HG02642 (cell line): Measurements from ENCODE around the gene APOC4.
A peak's percentile ranks its signal among the peaks of the same experiment; 100 is the strongest.
"Not testable (repeated sequence)": the region's sequence is repeated elsewhere in the genome, so short reads cannot be mapped to it uniquely, and the experiment has no call there.

Experiments
- ATAC-seq: cut with Tn5 transposase; IDR thresholded peaks from one replicate; pipeline ENCODE4 v1.9.1; 2021; ENCODE audit warnings: mild to moderate bottlenecking; ENCODE audit not compliant: unreplicated experiment, poor library complexity

The APOC4 gene

DNA sequence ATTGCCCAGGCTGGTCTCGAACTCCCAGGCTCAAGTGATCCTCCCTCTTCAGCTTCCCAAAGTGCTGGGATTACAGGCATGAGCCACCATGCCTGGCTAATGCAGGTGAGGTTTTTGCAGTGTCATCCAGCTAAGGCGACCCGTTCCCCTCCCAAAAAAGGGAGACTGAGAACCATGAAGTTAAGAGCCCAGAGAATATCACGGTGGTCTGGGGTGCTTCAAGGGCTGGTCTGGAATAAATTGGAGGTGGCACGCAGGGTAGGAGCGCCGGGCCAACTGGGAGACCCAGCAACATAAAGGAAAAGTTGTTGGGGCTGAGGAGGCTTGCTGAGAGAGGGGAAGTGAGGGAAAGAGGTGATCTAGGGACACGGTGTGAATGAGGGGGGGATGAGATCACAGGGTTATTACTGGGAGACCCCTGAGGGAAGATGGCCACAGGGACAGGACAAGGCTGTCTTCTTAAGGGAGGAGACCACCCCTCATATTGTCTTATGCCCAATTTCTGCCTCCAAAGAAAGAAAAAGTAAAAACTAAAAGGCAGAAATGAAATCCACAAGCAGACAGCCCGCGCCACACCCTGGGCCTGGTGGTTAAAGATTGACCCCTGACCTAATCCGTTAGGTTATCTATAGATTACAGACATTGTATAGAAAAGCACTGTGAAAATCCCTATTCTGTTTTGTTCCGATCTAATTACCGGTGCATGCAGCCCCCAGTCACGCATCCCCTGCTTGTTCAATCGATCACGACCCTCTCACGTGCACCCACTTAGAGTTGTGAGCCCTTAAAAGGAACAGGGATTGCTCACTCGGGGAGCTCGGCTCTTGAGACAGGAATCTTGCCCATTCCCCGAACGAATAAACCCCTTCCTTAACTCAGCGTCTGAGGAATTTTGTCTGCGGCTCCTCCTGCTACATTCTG is 28.3 kb upstream of the APOC4 start:
- ATAC-seq: not testable (repeated sequence)

DNA sequence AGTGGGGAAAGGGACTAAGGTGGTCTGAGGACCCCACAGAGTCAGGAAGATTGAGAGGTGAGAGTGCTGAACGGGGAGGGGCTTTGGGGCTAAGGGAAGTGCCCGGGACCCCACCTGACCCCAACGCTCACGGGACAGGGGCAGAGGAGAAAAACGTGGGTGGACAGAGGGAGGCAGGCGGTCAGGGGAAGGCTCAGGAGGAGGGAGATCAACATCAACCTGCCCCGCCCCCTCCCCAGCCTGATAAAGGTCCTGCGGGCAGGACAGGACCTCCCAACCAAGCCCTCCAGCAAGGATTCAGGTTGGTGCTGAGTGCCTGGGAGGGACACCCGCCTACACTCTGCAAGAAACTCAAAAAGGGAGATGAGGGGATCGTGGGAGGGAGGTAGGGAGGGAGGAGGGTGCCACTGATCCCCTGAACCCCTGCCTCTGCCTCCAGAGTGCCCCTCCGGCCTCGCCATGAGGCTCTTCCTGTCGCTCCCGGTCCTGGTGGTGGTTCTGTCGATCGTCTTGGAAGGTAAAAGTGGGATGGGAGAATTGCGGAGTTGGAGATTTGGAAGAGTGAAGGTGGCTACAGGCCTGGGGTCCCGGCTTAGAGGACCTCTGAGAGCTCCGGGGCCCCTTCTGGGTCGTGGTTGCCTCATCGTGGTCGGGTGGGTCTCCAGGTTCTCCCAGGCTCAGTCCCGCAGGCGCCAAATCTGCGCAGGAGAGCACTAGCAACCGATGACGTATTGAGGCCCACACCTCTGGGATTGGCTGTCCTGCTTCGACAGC is 27.4 kb upstream of the APOC4 start, which contains the start of gene APOC1:
Gene APOC1, plus strand, starts transcription at position 176 of the 774 bp plus-strand sequence. Its CDS starts 284 bp downstream, at position 460.
- peak; percentile 97 for ATAC-seq

DNA sequence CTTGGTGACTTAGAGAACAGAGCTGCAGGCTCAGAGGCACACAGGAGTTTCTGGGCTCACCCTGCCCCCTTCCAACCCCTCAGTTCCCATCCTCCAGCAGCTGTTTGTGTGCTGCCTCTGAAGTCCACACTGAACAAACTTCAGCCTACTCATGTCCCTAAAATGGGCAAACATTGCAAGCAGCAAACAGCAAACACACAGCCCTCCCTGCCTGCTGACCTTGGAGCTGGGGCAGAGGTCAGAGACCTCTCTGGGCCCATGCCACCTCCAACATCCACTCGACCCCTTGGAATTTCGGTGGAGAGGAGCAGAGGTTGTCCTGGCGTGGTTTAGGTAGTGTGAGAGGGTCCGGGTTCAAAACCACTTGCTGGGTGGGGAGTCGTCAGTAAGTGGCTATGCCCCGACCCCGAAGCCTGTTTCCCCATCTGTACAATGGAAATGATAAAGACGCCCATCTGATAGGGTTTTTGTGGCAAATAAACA is 17.8 kb upstream of the APOC4 start:
- no peak for ATAC-seq

DNA sequence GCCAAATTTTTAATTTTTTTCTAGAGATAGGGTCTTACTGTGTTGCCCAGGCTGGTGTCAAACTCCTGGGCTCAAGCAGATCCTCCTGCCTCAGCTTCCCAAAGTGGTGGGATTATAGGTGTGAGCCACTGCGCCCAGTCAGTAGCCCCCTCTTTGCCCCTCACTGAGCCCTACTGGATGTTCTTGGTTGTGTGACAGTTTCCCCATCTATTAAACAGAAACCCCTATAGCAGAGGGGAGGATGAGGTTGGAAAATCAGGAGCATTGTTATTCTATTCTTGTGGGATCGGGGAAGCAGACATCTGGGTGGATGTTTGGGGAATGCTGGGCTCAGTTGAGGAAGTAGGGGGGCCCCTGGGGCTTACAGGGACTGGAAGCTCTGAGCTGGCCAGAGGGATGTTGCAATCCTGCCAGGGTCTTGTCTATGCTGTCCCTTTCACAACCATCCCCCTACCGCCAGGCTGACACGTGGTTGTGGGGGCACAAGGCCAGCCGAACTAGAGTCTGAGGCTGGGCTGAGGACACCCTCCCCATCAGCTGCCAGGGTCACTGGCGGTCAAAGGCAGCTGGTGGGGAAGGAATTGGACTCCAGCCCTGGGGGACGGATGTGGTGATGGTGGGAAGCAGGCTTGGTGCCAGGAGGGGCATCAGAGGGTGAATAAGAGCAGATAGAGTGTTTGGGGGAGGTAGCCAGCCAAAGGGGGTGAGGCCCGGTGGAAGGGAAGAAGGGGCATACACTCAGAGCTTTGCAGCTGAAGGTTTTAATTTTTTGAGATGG is 16.7 kb upstream of the APOC4 start:
- no peak for ATAC-seq

DNA sequence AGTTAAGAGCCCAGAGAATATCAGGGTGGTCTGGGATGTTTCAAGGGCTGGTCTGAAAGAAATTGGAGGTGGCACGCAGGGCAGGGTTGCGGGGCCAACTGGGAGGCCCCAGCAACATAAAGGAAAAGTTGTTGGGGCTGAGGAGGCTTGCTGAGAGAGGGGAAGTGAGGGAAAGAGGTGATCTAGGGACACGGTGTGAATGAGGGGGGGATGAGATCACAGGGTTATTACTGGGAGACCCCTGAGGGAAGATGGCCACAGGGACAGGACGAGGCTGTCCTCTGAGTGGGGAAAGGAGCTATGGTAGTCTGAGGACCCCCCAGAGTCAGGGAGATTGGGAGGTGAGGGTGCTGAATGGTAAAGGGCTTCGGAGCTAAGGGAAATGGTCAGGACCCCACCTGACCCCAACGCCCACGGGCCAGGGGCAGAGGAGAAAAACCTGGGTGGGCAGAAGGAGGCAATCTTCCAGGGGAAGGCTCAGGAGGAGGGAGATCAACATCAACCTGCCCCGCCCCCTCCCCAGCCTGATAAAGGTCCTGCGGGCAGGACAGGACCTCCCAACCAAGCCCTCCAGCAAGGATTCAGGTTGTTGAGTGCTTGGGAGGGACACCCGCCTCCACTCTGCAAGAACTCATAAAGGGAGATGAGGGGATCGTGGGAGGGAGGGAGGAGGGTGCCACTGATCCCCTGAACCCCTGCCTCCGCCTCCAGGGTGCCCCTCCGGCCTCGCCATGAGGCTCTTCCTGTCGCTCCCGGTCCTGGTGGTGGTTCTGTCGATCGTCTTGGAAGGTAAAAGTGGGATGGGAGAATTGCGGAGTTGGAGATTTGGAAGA is 15.6 kb upstream of the APOC4 start:
- ATAC-seq: peak; percentile 11

DNA sequence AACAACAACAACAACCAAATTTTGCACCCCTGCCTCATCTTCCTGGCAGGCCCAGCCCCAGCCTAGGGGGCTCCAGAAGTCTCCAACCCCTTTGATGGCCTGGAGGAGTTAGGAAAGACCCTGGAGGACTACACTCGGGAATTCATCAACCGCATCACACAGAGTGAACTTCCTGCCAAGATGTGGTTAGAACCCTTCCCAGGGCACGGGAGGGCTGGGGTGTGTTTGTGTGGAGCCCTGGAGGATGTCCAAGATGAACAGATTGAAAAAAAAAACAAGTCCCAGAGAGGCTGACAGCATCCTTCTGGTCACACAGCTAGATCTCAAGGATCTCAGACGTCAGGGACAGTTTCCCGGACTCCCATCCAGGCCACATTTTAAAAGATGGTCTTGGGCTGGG is 14.3 kb upstream of the APOC4 start:
- ATAC-seq: no peak

DNA sequence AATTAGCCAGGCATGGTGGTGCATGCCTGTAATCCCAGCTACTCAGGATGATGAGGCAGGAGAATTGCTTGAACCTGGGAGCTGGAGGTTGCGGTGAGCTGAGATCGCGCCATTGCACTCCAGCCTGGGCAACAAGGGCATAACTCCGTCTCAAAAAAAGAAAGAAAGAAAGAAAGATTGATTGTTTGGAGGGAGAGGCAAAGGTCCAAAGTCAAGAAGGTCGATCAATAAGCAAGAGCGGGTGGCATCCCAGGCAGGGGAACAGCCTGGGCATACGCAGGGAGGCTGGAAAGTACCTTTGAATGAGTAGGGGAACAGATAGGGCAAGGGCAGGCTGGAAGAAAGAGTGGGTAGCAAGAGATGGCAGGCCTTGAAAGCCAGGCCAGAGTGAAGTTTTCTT is 11.9 kb upstream of the APOC4 start:
- no peak for ATAC-seq

DNA sequence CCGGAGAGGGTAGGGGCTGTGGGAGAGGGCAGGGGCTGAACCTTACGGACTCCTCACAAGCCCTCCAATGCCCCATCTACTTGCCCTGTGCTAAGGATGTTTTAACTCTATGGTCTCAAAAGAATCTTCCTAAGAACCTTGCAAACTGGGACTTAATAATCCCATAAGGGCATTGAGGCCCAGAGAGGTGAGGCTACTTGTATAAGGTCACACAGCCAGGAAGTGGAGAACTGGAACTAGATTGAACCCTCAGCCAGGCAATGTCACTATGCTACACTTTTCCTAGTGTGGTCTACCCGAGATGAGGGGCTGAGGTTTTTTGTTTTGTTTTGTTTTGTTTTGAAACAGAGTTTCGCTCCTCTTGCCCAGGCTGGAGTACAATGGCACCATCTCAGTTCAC is 10.5 kb upstream of the APOC4 start:
- no peak for ATAC-seq

DNA sequence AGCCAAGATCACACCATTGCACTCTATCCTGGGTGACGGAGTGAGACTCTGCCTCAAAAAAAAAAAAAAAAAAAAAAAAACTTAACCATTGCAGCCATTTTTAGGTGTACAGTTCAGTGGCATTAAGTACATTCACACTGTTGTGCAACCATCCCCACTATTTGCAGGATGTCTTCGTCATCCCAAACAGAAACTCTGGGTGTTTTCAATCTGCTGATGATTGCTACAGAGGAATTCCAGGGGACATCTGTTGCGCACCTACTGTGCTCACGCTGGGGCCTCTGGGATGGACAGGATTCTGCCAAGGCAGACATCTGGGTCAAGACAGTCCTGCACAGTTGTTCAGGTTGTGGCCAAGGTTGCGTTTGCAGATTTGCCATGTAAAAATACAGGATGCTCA is 2.4 kb upstream of the APOC4 start:
- no peak for ATAC-seq

DNA sequence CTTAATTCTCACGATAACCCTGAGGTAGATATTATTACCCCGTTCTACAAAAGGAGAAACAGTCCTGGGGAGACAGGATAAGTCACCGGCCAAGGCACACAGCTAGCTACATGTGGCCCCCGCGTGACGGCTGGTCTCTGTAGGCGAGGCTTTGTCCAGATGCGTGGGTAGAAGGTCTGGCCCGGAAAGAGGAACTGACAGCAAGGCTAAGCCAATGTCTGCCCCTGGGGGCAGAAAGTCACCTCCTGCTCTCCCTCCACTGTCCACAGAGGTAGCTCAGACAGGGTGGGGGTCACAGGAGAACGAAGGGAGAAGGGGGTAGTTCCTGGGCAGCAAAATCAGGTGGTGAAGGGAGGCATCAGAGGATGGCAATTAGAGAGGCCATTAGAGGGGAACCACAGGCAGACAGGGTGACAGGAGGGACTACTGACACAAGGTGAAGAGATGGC is 1.8 kb downstream of the APOC4 start:
- peak; percentile 71 for ATAC-seq

DNA sequence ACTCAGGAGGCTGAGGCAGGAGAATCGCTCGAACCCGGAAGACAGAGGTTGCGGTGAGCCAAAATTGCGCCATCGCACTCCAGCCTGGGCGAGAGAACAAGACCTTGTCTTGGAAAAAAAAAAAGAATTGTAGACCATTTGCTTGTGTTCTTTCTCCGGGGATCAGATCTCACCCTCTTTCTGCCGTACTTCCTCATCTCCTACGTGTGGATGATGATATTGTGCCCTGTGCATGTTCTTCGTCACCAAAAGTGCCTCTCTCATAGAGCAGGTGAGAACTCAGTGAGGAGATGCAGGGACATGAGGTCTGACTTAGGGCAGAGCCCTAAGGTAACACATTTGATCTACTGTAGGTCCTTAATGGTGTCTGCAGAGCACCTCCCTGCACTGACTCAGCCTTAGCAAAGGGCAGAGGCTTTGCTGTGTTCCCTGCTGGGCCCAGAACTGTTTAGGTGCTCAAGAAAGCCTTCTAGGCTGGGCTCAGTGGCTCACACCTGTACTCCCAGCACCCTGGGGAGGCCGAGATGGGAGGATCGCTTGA is 5.1 kb downstream of the APOC4 start:
- no peak for ATAC-seq

DNA sequence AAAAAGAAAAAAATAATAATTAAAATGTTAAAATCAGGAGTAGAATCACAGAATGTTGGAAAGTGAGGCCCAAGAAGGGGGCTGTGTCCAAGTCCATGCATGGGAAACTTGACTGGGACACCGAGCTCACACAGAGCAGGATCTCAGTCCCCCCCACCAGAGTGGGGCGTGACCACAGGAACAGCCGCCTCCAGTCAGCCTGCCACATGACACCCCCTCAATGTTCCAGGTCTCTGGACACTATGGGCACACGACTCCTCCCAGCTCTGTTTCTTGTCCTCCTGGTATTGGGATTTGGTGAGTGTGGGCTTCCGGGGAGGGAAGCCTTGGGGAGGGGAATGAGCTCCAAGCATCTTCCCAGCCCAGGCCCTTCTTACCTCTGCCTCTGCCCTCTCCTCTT is 6.2 kb downstream of the APOC4 start:
- no peak for ATAC-seq

DNA sequence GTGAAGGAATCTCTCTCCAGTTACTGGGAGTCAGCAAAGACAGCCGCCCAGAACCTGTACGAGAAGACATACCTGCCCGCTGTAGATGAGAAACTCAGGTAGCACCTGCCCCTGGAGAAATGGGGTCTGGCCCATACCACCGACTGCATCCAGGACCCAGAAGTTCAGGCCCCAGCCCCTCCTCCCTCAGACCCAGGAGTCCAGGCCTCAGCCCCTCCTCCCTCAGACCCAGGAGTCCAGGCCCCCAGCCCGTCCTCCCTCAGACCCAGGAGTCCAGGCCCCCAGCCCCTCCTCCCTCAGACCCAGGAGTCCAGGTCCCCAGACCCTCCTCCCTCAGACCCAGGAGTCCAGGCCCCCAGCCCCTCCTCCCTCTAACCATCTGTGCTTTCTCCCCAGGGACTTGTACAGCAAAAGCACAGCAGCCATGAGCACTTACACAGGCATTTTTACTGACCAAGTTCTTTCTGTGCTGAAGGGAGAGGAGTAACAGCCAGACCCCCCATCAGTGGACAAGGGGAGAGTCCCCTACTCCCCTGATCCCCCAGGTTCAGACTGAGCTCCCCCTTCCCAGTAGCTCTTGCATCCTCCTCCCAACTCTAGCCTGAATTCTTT is 6.8 kb downstream of the APOC4 start:
- no peak for ATAC-seq

DNA sequence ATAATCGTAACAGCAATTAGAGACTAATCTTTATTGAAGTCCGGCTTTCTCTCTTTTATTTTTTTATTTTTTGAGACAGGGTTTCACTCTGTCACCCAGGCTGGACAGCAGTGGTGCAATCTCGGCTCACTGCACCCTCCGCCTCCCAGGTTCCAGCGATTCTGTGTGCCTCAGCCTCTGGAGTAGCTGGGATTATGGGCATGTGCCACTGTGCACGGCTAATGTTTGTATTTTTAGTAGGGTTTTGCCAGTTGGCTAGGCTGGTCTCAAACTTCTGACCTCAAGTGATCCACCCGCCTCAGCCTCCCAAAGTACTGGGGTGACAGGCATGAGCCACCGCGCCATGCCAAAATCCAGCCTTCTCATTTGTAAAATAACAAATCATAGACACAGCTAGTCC is 7.5 kb downstream of the APOC4 start:
- no peak for ATAC-seq

DNA sequence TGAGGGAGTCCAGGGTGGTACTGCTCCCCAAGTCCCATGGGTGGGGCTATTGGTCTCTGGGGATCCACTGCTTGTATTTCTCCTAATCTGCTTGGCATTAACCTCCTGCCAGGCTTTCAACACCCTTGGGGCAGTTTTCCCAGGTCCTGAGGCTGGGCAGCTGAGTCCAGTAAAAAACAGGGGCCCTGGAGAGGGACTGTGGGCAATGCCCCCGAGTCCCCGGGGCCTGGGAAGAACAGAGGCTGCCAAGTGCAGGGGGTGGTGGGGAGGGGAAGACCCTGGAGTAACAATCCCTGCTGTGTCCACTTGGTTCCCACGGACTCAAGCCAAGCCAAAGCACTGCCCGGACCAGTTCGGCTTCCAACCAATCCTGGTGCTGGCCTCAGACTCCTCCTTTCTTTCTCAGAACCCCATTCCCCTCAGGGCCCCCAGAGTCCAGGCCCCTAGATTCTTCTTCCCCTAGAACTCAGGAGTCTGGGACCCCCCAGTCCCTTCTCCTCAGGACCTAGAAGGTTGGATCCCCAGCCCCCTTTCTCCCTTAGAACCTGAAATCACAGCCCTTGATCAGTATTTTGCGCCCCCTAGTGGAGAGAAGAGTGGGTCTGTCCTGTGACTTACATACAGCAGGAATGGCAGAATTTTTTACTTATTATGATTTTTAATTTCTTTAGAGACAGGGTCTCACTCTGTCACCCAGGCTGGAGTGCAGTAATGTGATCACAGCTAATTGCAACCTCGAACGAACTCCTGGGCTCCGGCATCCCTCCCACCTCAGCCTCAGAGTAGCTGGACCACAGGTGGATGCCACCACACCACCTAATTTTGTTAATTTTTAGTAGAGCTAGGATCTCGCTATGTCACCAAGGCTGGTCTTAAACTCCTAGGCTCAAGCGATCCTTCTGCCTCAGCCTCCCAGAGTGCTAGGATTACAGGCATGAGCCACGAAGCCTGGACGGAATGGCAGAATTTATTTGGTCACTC is 9.4 kb downstream of the APOC4 start:
- no peak for ATAC-seq

DNA sequence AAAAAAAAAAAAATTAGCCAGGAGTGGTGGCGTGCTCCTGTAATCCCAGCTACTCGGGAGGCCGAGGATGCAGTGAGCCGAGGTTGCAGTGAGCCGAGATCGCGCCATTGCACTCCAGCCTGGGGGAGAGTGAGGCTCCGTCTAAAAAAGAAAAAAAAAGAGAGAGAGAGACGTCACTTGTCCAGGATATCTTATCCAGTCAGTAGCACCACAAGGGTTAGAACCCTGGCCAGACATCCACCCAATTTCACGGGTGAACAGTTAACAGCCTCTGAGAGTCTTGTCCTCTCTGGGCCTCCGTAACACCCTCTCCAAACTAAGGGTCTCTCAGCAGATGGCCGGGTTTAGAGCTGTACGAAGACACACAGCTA is 12.2 kb downstream of the APOC4 start:
- no peak for ATAC-seq

DNA sequence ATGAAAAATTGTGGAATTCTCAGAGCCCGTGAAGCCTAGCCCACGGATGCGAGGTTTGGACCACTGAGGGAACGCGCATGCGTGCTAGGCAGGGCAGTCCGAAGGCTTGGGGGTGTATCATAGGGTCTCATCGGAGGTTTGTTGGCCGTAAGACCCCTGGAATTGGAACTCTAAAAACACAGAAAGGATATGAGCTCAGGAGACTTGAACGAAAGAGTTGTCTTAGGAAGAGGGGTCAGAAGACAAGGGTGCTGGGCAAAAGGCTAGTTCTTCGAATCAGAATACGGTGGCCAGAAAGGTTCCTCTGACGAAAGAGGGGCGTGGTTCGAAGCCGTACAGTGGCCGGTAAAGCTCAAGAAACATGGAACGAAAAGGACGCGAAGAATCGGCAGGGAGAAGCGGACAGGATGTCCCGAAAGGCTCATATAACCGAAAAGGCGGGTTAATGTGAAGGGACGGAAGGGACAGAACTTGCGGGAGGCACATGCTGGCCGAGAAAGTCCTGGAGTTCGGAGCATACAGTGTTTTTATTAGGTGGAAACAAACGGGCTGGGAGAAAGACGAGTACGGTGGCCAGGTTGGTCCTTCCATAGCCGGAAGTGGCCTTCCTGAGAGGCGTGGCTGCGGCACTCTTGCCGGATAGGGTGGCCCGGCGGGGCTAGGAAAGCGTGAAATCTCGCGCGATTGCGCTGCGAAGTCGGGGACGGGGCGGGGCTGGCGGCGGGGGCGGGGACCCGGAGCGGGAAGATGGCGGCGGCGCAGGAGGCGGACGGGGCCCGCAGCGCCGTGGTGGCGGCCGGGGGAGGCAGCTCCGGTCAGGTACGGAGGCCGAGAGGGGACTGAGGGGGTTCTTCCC is 12.8 kb downstream of the APOC4 start, which contains the start of gene CLPTM1:
Gene CLPTM1, plus strand, starts transcription at position 732 of the 856 bp plus-strand sequence. Its CDS starts 16 bp downstream, at position 748.
- ATAC-seq: peak; percentile 83
